ENCODE measurements around the gene RGS7. TPM values are rescaled to one million over a fixed set of nuclear protein-coding genes. Genes with fewer than 3 reads are reported as not detected.
"Not testable (repeated sequence)": the region's sequence is repeated elsewhere in the genome, so short reads cannot be mapped to it uniquely, and the experiment has no call there.

RGS7 gene
- total RNA-seq, 1 experiment from 2014 or later: 1.0 TPM

- CTCF ChIA-PET: interaction anchor here (0.6 to 1.4 kb wide), 3 partner anchors 43 to 390 kb away, joined by 3 to 5 read pairs (median 4); no protein-coding TSS in a partner anchor
- peak overlapping the region; percentile 25 for H3K4me3 Mint-ChIP-seq (ENCODE audit: low read depth, unreplicated experiment)
These were observed 572.2 kb downstream of the RGS7 start for GRCh38 chr1:240784776-240785175.

GRCh38 chr1:240783728-240784137 lies 573.3 kb downstream of the RGS7 start:
- H3K27me3 Mint-ChIP-seq (ENCODE audit: unreplicated experiment); BruUV-seq (replicated peaks); H3K9me3 Mint-ChIP-seq (ENCODE audit: low read depth, unreplicated experiment); intact Hi-C loops (cut with micrococcal nuclease; ENCODE audit: unreplicated experiment): not testable (repeated sequence)
- DNase-seq: peak; percentile 64
- Mint-ChIP-seq H3K36me3 (ENCODE audit: insufficient read depth, unreplicated experiment) (peaks cover 20% of the 10 kb centered on the region), H3K4me1 (ENCODE audit: low read depth, unreplicated experiment) (peaks cover 29% of the 10 kb centered on the region), H3K4me3 (ENCODE audit: low read depth, unreplicated experiment) (peak overlapping the region; percentile 25), H3K27ac (ENCODE audit: unreplicated experiment) (peak overlapping the region; percentile 68)
- CTCF ChIA-PET: interaction anchor here (0.8 to 1.5 kb wide), 4 partner anchors 13 to 286 kb away, joined by 3 to 8 read pairs (median 6); no protein-coding TSS in a partner anchor

More at GRCh38 chr1:240784776-240785175, 572.2 kb downstream of the RGS7 start:
- Mint-ChIP-seq H3K36me3 (ENCODE audit: insufficient read depth, unreplicated experiment) (peaks cover 20% of the 10 kb centered on the region), H3K27me3 (ENCODE audit: unreplicated experiment) (no peaks in the 10 kb centered on the region), H3K4me1 (ENCODE audit: low read depth, unreplicated experiment) (peaks cover 29% of the 10 kb centered on the region), H3K9me3 (ENCODE audit: low read depth, unreplicated experiment) (no peaks in the 10 kb centered on the region), H3K27ac (ENCODE audit: unreplicated experiment) (peak overlapping the region; percentile 68)
- no peak for TF ChIP-seq CTCF (IDR thresholded peaks at IDR 0.05; ENCODE audit: unreplicated experiment)
- intact Hi-C loops (cut with micrococcal nuclease; ENCODE audit: unreplicated experiment): no loop called here
- no peak for DNase-seq
- no TSS peak for BruUV-seq (replicated peaks)

- H3K4me1 Mint-ChIP-seq (ENCODE audit: low read depth, unreplicated experiment): no peaks in the 10 kb centered on the region
- H3K9me3 Mint-ChIP-seq (ENCODE audit: low read depth, unreplicated experiment): no peaks in the 10 kb centered on the region
- CTCF ChIA-PET: no interaction called here
- no peak overlapping the region for H3K27ac Mint-ChIP-seq (ENCODE audit: unreplicated experiment)
- no peak overlapping the region for H3K4me3 Mint-ChIP-seq (ENCODE audit: low read depth, unreplicated experiment)
- no peaks in the 10 kb centered on the region for H3K27me3 Mint-ChIP-seq (ENCODE audit: unreplicated experiment)
- no peak for TF ChIP-seq CTCF (IDR thresholded peaks at IDR 0.05; ENCODE audit: unreplicated experiment)
- intact Hi-C loops (cut with micrococcal nuclease; ENCODE audit: unreplicated experiment): no loop called here
- DNase-seq: no peak
- BruUV-seq (replicated peaks): no TSS peak
- H3K36me3 Mint-ChIP-seq (ENCODE audit: insufficient read depth, unreplicated experiment): peaks cover 7% of the 10 kb centered on the region
These were observed 580.8 kb downstream of the RGS7 start for GRCh38 chr1:240776237-240776636.

- H3K36me3 Mint-ChIP-seq (ENCODE audit: insufficient read depth, unreplicated experiment): no peaks in the 10 kb centered on the region
- intact Hi-C loops (cut with micrococcal nuclease; ENCODE audit: unreplicated experiment): no loop called here
- H3K9me3 Mint-ChIP-seq (ENCODE audit: low read depth, unreplicated experiment): no peaks in the 10 kb centered on the region
- no peak for DNase-seq
- no TSS peak for BruUV-seq (replicated peaks)
- H3K27me3 Mint-ChIP-seq (ENCODE audit: unreplicated experiment): no peaks in the 10 kb centered on the region
- TF ChIP-seq CTCF (IDR thresholded peaks at IDR 0.05; ENCODE audit: unreplicated experiment): no peak
- no peaks in the 10 kb centered on the region for H3K4me1 Mint-ChIP-seq (ENCODE audit: low read depth, unreplicated experiment)
- CTCF ChIA-PET: no interaction called here
- no peak overlapping the region for H3K4me3 Mint-ChIP-seq (ENCODE audit: low read depth, unreplicated experiment)
- no peak overlapping the region for H3K27ac Mint-ChIP-seq (ENCODE audit: unreplicated experiment)
These were observed 584.9 kb downstream of the RGS7 start for GRCh38 chr1:240772131-240772530.

- H3K27me3 Mint-ChIP-seq (ENCODE audit: unreplicated experiment): no peaks in the 10 kb centered on the region
- DNase-seq: no peak
- H3K9me3 Mint-ChIP-seq (ENCODE audit: low read depth, unreplicated experiment): no peaks in the 10 kb centered on the region
- peaks cover 5% of the 10 kb centered on the region for H3K4me1 Mint-ChIP-seq (ENCODE audit: low read depth, unreplicated experiment)
- CTCF ChIA-PET: no interaction called here
- H3K27ac Mint-ChIP-seq (ENCODE audit: unreplicated experiment): no peak overlapping the region
- H3K4me3 Mint-ChIP-seq (ENCODE audit: low read depth, unreplicated experiment): no peak overlapping the region
- BruUV-seq (replicated peaks): no TSS peak
- no peak for TF ChIP-seq CTCF (IDR thresholded peaks at IDR 0.05; ENCODE audit: unreplicated experiment)
- intact Hi-C loops (cut with micrococcal nuclease; ENCODE audit: unreplicated experiment): no loop called here
- no peaks in the 10 kb centered on the region for H3K36me3 Mint-ChIP-seq (ENCODE audit: insufficient read depth, unreplicated experiment)
These were observed 585.6 kb downstream of the RGS7 start for GRCh38 chr1:240771450-240771849.

All from Calu3 (cell line).